KMS-11 (cell line): ENCODE measurements around the gene CHID1.

Experiments used
- H2AFZ ChIP-seq: fragments of 200-600 bp; sonication (generic); 2 replicates; pipeline ENCODE4 v1.6.1; 2016; ENCODE audit warnings: antibody characterized with exemption, mixed run types, low read depth
- H3K27ac ChIP-seq: fragments of 200-600 bp; sonication (generic); 2 replicates; pipeline ENCODE4 v1.6.1; 2016; ENCODE audit warnings: mild to moderate bottlenecking, mixed run types
- H3K27me3 ChIP-seq: fragments of 200-600 bp; sonication (generic); 2 replicates; pipeline ENCODE4 v1.6.1; 2017; ENCODE audit warnings: mild to moderate bottlenecking, low read depth, mixed run types, moderate library complexity; ENCODE audit not compliant: insufficient read depth
- H3K36me3 ChIP-seq: fragments of 200-600 bp; sonication (generic); 2 replicates; pipeline ENCODE4 v1.6.1; 2017; ENCODE audit warnings: mild to moderate bottlenecking, mixed run types; ENCODE audit not compliant: insufficient read depth
- H3K4me1 ChIP-seq: fragments of 200-600 bp; sonication (generic); 2 replicates; pipeline ENCODE4 v1.6.1; 2016; ENCODE audit warnings: mild to moderate bottlenecking, low read depth, mixed run types; ENCODE audit not compliant: poor library complexity, severe bottlenecking
- H3K4me2 ChIP-seq: fragments of 200-600 bp; sonication (generic); 2 replicates; pipeline ENCODE4 v1.7.0; 2016; ENCODE audit warnings: mild to moderate bottlenecking, mixed run types
- H3K4me3 ChIP-seq: fragments of 200-600 bp; sonication (generic); IDR thresholded peaks from 2 replicates; pipeline ENCODE4 v1.6.1; 2017; ENCODE audit warnings: low read depth, low read length, mixed read lengths; ENCODE audit not compliant: insufficient read depth
- H3K79me2 ChIP-seq: fragments of 200-600 bp; sonication (generic); 2 replicates; pipeline ENCODE4 v1.6.1; 2016; ENCODE audit warnings: low read depth, mixed run types; ENCODE audit not compliant: insufficient read depth
- H3K9ac ChIP-seq: fragments of 200-600 bp; sonication (generic); 2 replicates; pipeline ENCODE4 v1.6.1; 2016; ENCODE audit warnings: mild to moderate bottlenecking, mixed run types
- H4K20me1 ChIP-seq: fragments of 200-600 bp; sonication (generic); 2 replicates; pipeline ENCODE4 v1.6.1; 2016; ENCODE audit warnings: mild to moderate bottlenecking, mixed run types; ENCODE audit not compliant: insufficient read depth
- TF ChIP-seq, protein P1 (sequence below): fragments of 200-600 bp; sonication (generic); conservative IDR thresholded peaks from 2 replicates; pipeline ENCODE4 v1.6.1; 2017; ENCODE audit warnings: low read depth, mild to moderate bottlenecking, antibody characterized with exemption, low read length, moderate library complexity, mixed read lengths

CHID1 gene

DNA sequence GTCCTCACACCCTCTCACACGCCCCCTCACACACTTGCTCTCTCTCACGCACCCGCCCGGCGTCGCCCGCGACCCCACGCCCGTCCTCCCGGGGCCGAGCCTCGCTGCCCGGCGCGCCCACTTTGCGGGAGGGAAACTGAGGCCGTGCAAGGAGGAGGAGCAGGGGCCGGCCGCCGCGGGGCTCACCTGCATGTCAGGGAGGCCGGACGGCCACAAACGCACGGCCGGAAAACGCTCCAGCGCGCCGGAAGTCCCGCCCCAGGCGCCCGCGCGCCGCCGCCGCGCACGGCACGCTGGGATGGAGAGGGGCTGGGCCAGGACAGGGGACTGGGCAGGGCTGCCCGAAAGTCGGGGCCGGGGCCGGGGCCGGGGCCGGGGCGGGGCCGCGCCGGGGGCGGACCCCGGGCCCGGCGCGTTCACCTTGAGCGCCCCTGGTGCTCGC, at the start of gene CHID1:
Gene CHID1, minus strand, starts transcription at position 222 of the 442 bp plus-strand sequence. CDS start 5,994 bp downstream, outside the sequence.
- H3K4me2 ChIP-seq: peak within 1 kb of the TSS; percentile 74
- peak within 1 kb of the TSS; percentile 82 for H2AFZ ChIP-seq
- H3K36me3 ChIP-seq: no peaks in the 10 kb centered on the region
- peaks cover 32% of the 10 kb centered on the region for H3K4me1 ChIP-seq
- no peaks in the 10 kb centered on the region for H4K20me1 ChIP-seq
- H3K4me3 ChIP-seq: no peak within 1 kb of the TSS
- no peaks in the 10 kb centered on the region for H3K27me3 ChIP-seq
- TF ChIP-seq, protein P1, sequence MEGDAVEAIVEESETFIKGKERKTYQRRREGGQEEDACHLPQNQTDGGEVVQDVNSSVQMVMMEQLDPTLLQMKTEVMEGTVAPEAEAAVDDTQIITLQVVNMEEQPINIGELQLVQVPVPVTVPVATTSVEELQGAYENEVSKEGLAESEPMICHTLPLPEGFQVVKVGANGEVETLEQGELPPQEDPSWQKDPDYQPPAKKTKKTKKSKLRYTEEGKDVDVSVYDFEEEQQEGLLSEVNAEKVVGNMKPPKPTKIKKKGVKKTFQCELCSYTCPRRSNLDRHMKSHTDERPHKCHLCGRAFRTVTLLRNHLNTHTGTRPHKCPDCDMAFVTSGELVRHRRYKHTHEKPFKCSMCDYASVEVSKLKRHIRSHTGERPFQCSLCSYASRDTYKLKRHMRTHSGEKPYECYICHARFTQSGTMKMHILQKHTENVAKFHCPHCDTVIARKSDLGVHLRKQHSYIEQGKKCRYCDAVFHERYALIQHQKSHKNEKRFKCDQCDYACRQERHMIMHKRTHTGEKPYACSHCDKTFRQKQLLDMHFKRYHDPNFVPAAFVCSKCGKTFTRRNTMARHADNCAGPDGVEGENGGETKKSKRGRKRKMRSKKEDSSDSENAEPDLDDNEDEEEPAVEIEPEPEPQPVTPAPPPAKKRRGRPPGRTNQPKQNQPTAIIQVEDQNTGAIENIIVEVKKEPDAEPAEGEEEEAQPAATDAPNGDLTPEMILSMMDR: no peak
- H3K79me2 ChIP-seq: peaks cover 20% of the 10 kb centered on the region
- H3K9ac ChIP-seq: peak within 1 kb of the TSS; percentile 58; the same call in 1 of the 2 replicates
- peak within 1 kb of the TSS; percentile 26; the same call in 1 of the 2 replicates for H3K27ac ChIP-seq

GRCh38 chr11:959608-960007, 49.0 kb upstream of the CHID1 start:
- Histone ChIP-seq H3K36me3 (no peaks in the 10 kb centered on the region), H3K4me3 (no peak overlapping the region), H3K27ac (no peak overlapping the region), H3K4me2 (no peak overlapping the region), H2AFZ (no peak overlapping the region), H4K20me1 (no peaks in the 10 kb centered on the region), H3K79me2 (peaks cover 20% of the 10 kb centered on the region; the same call in 1 of the 2 replicates), H3K27me3 (no peaks in the 10 kb centered on the region), H3K4me1 (no peaks in the 10 kb centered on the region), H3K9ac (no peak overlapping the region)
- TF ChIP-seq, protein P1: no peak

DNA sequence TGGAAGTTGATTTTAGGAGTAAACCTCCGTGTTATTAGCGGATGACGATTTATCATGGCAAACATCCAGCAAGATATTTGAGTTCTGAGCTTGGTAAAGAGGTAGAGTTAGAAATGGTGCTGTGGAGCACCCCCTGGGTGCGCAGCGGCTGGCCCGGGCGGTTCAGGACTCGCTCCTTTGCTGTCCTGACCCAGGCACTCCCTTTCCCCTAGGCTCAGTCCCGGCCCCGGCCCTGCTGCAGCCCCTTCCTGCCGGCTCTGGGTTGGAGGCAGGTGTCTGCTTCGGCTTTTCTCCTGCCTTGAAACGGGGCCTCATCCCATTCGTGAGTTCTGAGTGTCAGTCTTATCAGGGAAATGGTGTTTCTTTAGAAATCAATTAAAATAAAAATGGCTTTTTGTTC, 48.4 kb upstream of the CHID1 start:
- Histone ChIP-seq H3K36me3 (no peaks in the 10 kb centered on the region), H2AFZ (no peak overlapping the region)

GRCh38 chr11:958101-958500, 47.5 kb upstream of the CHID1 start:
- Histone ChIP-seq H3K27me3 (no peaks in the 10 kb centered on the region), H3K4me3 (no peak overlapping the region), H3K36me3 (no peaks in the 10 kb centered on the region), H3K4me2 (no peak overlapping the region), H3K79me2 (peaks cover 20% of the 10 kb centered on the region; the same call in 1 of the 2 replicates), H4K20me1 (no peaks in the 10 kb centered on the region), H3K27ac (no peak overlapping the region), H3K9ac (no peak overlapping the region), H2AFZ (no peak overlapping the region), H3K4me1 (no peaks in the 10 kb centered on the region)
- TF ChIP-seq, protein P1: no peak

More for the DNA sequence above, 48.4 kb upstream of the CHID1 start:
- H3K4me2 ChIP-seq: no peak overlapping the region
- no peak overlapping the region for H3K27ac ChIP-seq
- no peaks in the 10 kb centered on the region for H4K20me1 ChIP-seq
- H3K27me3 ChIP-seq: no peaks in the 10 kb centered on the region
- peaks cover 20% of the 10 kb centered on the region; the same call in 1 of the 2 replicates for H3K79me2 ChIP-seq
- H3K4me3 ChIP-seq: no peak overlapping the region
- H3K4me1 ChIP-seq: no peaks in the 10 kb centered on the region
- TF ChIP-seq, protein P1: no peak
- no peak overlapping the region for H3K9ac ChIP-seq
